NCI-H524 (cell line): ENCODE measurements around the gene TMEM208.
A peak's percentile ranks its signal among the peaks of the same experiment; 100 is the strongest.

ENCODE experiments used
- DNase-seq, 2 experiments: peaks; one replicate each; lab custom pipeline; 2025; lab: John Stamatoyannopoulos, UW

The TMEM208 gene

GRCh38 chr16:67250045-67250327 is 23.1 kb downstream of the TMEM208 start:
- no peak for DNase-seq

- no peak for DNase-seq
These were observed 25.9 kb downstream of the TMEM208 start for GRCh38 chr16:67252609-67253497.

DNA sequence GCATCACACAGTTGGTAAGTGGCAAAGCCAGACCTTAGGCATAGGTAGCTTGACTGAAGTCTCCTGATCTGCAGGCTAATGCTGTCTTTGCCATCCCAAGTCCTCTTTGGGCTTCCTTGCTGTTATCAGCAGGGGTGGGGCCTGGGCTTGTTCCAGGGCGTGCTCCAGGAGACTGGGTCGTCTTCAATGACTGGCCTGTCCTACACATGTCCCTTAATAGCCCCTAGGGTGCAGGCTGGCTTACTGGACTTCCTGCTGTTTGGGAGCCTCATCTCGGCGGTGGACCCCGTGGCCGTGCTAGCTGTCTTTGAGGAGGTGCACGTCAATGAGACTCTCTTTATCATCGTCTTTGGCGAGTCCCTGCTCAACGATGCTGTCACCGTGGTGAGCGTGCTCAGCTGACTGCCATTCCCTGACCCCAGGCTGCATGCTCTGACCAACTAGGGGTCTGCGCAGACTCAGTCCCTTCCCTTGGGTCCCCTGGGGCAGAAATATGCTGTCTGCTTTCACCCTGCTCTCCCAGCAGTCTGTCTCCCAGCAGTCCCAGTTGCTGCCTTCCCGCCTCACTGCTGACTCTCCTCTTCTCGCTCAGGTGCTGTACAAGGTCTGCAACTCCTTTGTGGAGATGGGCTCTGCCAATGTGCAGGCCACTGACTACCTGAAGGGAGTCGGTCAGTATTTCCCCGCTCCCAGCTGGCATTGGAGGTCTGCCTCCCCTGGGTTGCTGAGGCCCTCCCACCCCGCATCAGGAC is 28.0 kb downstream of the TMEM208 start:
- DNase-seq = no peak

GRCh38 chr16:67255553-67256221 is 28.8 kb downstream of the TMEM208 start:
- DNase-seq = no peak

DNA sequence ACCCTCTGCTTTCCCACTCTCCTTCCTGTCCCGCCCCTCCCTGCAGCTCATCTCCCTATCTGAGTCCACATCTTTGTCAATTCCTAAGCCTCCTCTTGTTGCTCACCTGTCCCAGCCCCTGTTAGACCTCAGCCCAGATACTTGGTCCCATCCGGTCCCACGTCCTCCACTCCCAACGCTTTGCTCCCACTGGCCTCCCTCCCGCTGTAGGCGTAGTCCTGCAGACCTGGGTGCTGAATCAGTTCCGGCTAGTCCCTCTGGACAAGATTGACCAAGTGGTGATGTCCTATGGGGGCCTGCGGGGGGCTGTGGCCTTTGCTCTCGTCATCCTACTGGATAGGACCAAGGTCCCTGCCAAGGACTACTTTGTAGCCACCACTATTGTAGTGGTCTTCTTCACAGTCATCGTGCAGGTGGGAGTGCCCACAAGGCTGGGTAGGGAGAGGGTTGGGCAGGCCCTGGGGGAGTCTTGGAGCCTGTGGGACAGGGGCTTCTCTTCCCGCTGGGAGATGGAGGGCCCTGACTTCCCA is 29.8 kb downstream of the TMEM208 start:
- DNase-seq = no peak

GRCh38 chr16:67257486-67258160 is 30.7 kb downstream of the TMEM208 start:
- DNase-seq = no peak

DNA sequence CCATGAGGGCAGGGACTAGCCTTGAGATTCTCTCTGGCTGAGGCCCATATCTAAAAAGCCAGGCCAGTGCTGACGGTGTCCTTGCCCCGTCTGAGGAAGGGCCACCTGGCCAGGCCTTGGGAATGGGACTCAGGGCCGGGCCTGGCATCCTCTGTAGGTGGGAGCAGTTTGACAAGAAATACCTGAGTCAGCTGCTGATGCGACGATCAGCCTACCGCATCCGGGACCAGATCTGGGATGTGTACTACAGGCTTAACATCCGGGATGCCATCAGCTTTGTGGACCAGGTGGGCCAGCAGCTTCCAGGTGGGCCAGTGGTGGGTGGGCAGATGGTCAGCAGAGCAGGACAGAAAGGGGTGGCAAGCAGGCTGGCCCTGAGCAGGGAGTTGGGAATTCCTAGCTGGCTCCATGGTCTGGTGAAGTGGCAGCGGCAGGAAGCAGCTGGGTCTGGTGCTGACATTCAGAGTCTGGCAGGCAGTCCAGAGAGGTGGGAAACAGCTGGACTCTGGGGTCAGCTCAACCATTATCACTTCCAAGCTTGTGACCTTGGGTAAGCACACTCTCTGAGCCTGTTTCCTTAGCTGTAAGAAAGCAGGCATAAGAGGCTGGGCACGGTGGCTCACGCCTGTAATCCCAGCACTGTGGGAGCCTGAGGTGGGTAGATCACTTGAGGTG is 31.4 kb downstream of the TMEM208 start:
- no peak for DNase-seq

GRCh38 chr16:67259705-67260104 is 32.8 kb downstream of the TMEM208 start:
- DNase-seq = peak; percentile 92 to 96

DNA sequence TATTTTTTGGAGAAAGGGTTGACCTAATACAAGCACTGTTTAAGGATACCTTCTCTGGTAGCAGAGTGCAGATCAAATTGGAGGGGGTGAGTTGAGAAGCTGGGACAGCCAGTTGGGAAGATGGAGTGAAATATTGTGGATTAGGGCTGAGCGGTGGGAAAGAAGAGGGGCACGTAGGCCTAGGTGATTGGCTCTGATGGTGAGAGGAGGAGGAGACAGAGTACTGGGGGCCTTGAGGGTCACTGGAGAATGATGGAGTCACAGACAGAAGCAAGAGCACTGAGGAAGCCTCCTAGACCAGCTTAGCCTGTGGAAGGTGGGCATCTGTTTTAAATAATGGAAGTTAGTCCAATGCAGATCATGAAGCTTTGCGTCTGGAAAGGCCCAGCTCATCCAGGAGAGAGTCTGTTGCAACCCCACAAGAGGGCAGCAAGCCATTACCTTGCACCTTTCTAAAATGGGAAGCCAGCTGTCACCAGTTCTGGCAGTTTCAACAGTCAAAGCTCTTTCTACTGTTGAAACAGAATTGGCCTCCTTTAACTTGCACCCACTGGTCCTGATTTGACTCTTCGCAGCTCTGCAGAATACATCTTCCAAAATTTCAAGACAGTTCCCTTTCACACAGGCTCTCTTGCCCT is 33.6 kb downstream of the TMEM208 start:
- peak; percentile 61 to 87 for DNase-seq

DNA sequence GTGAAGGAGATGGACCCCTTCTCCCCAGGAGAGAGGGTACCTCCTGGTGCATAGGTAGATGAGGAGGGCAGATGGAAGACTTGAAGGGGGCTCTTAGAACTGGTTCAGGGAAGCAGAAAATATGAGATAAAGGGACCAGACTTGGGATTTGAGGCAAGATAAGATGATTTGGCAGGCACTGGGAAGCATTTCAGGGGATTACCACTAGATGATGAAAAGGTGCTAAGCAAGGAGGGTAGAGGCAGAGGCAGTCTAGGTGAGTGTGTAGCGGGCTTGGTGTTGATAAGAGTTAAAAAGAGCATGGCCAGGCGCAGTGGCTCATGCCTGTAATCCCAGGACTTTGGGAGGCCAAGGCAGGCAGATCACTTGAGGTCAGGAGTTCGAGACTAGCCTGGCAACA is 36.3 kb downstream of the TMEM208 start:
- DNase-seq = no peak

- peak in 1 of 2 experiments; percentile 16 for DNase-seq
These were observed 37.3 kb downstream of the TMEM208 start for GRCh38 chr16:67264277-67264676.

- DNase-seq = no peak
These were observed 37.9 kb downstream of the TMEM208 start for GRCh38 chr16:67264866-67265265.

GRCh38 chr16:67265834-67266233 is 38.9 kb downstream of the TMEM208 start:
- DNase-seq = no peak

DNA sequence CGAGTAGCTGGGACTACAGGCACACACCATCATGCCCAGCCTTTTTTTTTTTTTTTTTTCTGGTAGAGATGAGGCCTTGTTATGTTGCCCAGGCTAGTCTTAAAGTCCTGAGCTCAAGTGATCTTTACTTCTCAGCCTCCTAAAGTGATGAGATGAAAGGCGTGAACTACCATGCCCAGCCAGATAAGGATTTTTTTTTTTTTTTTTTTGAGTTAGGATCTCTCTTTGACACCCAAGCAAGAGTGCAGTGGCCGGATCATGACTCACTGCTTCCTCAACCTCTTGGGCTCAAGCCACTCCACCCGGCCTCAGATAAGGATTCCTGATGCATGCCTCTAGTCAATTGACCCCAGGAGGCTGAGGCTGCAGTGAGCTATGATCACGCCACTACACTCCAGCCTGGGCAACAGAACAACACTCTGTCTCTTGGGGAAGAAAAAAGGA is 41.2 kb downstream of the TMEM208 start:
- no peak for DNase-seq

DNA sequence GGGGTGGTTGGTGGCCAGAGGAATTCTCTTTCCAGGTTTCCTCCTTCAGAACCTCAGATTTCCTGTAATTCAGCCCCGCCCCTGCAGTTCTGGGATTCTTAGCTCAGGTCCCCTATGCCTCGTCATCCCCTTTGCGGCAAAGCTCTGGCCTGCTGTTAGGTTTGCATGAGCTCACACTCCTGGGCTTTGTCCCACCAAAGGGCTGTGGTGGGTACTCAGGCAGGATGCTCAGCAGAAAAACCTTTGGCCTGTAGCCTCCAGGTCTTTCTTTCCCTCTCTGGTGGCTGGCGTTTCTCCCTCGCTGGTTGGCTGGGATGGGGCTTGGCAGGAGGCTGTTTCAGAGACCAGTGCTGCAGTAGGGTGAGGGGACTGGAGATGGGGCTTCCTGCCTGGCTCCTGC is 42.8 kb downstream of the TMEM208 start:
- no peak for DNase-seq

- DNase-seq = no peak
These were observed 44.0 kb downstream of the TMEM208 start for GRCh38 chr16:67270931-67271338.

DNA sequence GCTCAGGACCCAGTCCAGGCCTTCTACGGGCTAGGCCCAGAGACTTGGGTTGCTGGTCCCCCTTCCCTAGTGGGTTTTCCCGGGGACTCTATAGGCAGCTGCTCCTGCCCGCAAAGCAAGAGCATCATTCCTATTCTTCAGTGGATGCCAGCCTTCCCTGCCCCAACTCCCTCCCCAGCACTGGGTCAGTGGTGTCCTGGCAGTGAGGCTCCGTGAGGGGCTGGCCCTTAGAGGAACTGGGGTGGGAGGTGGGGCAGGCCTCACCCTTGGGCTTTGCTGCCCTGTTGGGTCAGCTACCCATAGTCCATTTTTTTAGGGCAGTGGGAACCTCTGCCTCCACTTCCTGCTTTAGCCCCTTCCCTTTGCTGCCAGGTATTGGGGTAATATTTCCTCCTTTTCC is 44.5 kb downstream of the TMEM208 start:
- no peak for DNase-seq

DNA sequence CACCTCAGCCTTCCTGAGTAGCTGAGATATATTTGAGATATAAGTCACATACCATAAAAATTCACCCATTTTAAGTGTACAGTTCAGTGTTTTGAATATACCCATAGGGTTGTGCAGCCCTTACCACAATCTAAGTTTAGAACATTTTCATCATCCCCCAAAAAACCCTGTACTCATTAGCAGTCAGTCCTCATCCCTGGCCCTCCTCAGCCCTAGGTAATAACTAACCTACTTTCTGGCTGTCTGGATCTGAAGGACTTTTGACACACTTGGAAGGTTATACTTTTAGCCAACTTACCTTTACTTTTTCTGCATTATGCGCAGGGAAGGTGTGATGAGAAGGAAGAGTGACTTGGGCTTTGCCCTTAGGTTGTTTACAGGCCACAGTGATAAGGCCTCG is 48.4 kb downstream of the TMEM208 start:
- DNase-seq = no peak

DNA sequence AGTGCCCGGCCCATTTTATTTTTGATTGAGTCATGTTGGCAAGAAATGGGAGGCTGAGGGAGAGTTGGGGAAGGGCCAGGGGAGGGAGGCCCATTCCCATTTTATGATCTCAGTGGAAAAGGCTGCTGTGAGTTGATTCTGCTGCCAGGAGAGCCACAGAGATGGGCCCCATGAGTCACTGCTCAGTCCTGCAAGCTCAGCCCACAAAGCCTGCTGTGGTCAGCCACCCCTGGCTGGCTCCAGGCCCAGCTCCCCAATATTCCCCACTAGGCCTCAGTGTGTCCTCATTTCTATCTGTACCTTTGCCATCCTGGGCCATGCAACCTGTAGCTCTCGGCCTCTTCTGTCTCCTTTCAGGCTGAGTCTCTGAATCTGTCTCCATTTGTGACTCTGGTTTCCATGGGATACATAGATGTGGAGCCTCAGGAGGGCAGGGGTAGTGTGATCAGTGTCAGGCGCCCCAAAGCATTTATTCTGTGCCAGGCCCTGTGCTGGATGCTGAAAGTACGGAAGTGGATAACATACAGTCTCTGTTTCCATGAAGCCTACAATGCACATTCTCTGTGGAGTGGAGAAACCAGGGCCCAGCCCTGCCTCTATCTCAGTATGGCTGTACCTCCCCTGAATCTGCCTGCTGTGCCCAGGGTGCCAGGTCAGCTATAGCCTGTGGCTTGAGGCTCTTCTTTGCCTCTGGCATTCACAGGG is 50.5 kb downstream of the TMEM208 start:
- no peak for DNase-seq
